ENCODE data around the gene CHAF1A.

- TF ChIP-seq EZH2 (IDR thresholded peaks at IDR 0.05; ENCODE audit: low read depth) (no peak), CTCF (conservative IDR thresholded peaks at IDR 0.05) (no peak)
Observed at GRCh38 chr19:4434391-4434790, 32.0 kb downstream of the CHAF1A start.

Data from PC-9 (cell line).